Measurements from ENCODE around the gene CTRL. TPM values are rescaled to one million over a fixed set of nuclear protein-coding genes. Genes with fewer than 3 reads are reported as not detected.

CTRL gene
- total RNA-seq, 2 donors from 2014 or later, result 0.54 to 2.5 TPM

GRCh38 chr16:67950335-67950843 is 18.7 kb upstream of the CTRL start:
- DNase-seq (ENCODE audit: low spot score), result no peak
- Histone ChIP-seq H3K27me3 (replicated peaks; ENCODE audit: insufficient read depth) (no peaks in the 10 kb centered on the region), H3K4me1 (ENCODE audit: control insufficient read depth in 1 of 2, low read depth in 2 of 2) (peaks cover 0 to 8% of the 10 kb centered on the region in 2 donors), H3K4me3 (no peak overlapping the region), H3K27ac (no peak overlapping the region), H3K9me3 (no peaks in the 10 kb centered on the region), H3K36me3 (peaks cover 83% of the 10 kb centered on the region)
- no peak for ATAC-seq (ENCODE audit: insufficient number of reproducible peaks, low FRiP score, low read depth)
- TF ChIP-seq CTCF (IDR thresholded peaks at IDR 0.05), result no peak

- Histone ChIP-seq H3K27ac (no peak overlapping the region), H3K9me3 (no peaks in the 10 kb centered on the region), H3K36me3 (peaks cover 87% of the 10 kb centered on the region), H3K4me1 (ENCODE audit: control insufficient read depth in 1 of 2, low read depth in 2 of 2) (peaks cover 2 to 14% of the 10 kb centered on the region in 2 donors), H3K27me3 (replicated peaks; ENCODE audit: insufficient read depth) (no peaks in the 10 kb centered on the region), H3K4me3 (no peak overlapping the region)
- TF ChIP-seq CTCF (IDR thresholded peaks at IDR 0.05), result no peak
- ATAC-seq (ENCODE audit: insufficient number of reproducible peaks, low FRiP score, low read depth), result no peak
- DNase-seq (ENCODE audit: low spot score), result no peak
Measured at GRCh38 chr16:67949645-67950044, 18.0 kb upstream of the CTRL start.

- TF ChIP-seq CTCF (IDR thresholded peaks at IDR 0.05), result no peak
- Histone ChIP-seq H3K36me3 (peaks cover 84% of the 10 kb centered on the region), H3K9me3 (no peaks in the 10 kb centered on the region), H3K27ac (no peak overlapping the region), H3K4me1 (ENCODE audit: control insufficient read depth in 1 of 2, low read depth in 2 of 2) (peaks cover 12 to 28% of the 10 kb centered on the region in 2 donors), H3K27me3 (replicated peaks; ENCODE audit: insufficient read depth) (no peaks in the 10 kb centered on the region), H3K4me3 (no peak overlapping the region)
- ATAC-seq (ENCODE audit: insufficient number of reproducible peaks, low FRiP score, low read depth) (no peak), DNase-seq (ENCODE audit: low spot score) (no peak)
Measured at GRCh38 chr16:67948015-67948414, 16.4 kb upstream of the CTRL start.

GRCh38 chr16:67946966-67947558 is 15.4 kb upstream of the CTRL start:
- TF ChIP-seq CTCF (IDR thresholded peaks at IDR 0.05), result no peak
- Histone ChIP-seq H3K4me1 (ENCODE audit: control insufficient read depth in 1 of 2, low read depth in 2 of 2) (peaks cover 12 to 28% of the 10 kb centered on the region in 2 donors), H3K27ac (peak overlapping the region in 1 of 2 donors; percentile 26), H3K36me3 (peaks cover 85% of the 10 kb centered on the region), H3K9me3 (no peaks in the 10 kb centered on the region), H3K4me3 (no peak overlapping the region), H3K27me3 (replicated peaks; ENCODE audit: insufficient read depth) (no peaks in the 10 kb centered on the region)
- ATAC-seq (ENCODE audit: insufficient number of reproducible peaks, low FRiP score, low read depth) (no peak), DNase-seq (ENCODE audit: low spot score) (no peak)

GRCh38 chr16:67946128-67946569 is 14.5 kb upstream of the CTRL start:
- H3K27ac ChIP-seq, result no peak overlapping the region
- no peaks in the 10 kb centered on the region for H3K27me3 ChIP-seq (replicated peaks; ENCODE audit: insufficient read depth)
- peaks cover 12 to 20% of the 10 kb centered on the region in 2 donors for H3K4me1 ChIP-seq (ENCODE audit: control insufficient read depth in 1 of 2, low read depth in 2 of 2)
- H3K4me3 ChIP-seq, result no peak overlapping the region
- peaks cover 82% of the 10 kb centered on the region for H3K36me3 ChIP-seq
- no peak for TF ChIP-seq CTCF (IDR thresholded peaks at IDR 0.05)
- DNase-seq (ENCODE audit: low spot score), result no peak
- no peaks in the 10 kb centered on the region for H3K9me3 ChIP-seq
- no peak for ATAC-seq (ENCODE audit: insufficient number of reproducible peaks, low FRiP score, low read depth)

Measured in thoracic aorta (tissue), 2 donors.